Keratinocyte (primary cell): Measurements from ENCODE around the gene CIRBP. TPM values are rescaled to one million over a fixed set of nuclear protein-coding genes. Genes with fewer than 3 reads are reported as not detected.

Experiments used
- DNase-seq: peaks from one replicate; pipeline ENCODE4 v3.0.0-alpha.2; 2011; ENCODE audit warnings: low read depth, missing footprints, low spot score
- FAIRE-seq: peaks from 2 replicates; lab custom pipeline; 2011; peaks lifted over from hg19 to GRCh38; lab: Jason Lieb, UNC
- H2AFZ ChIP-seq: 2 replicates; pipeline ENCODE4 v1.6.0; 2012; ENCODE audit warnings: low read length, control low read depth, inconsistent platforms; ENCODE audit not compliant: control insufficient read depth
- H3K27ac ChIP-seq: 2 replicates; pipeline ENCODE4 v1.5.1; 2011; ENCODE audit warnings: low read length; ENCODE audit not compliant: control insufficient read depth, insufficient read depth
- H3K27me3 ChIP-seq: 3 replicates; pipeline ENCODE4 v1.6.0; 2011; ENCODE audit warnings: low read length; ENCODE audit not compliant: control insufficient read depth, insufficient read depth; ENCODE audit errors: extremely low read depth
- H3K36me3 ChIP-seq, 2 experiments: 2 replicates in 1 of 2; 3 replicates in 1 of 2; pipeline ENCODE4 v1.5.1; 2011; ENCODE audit warnings: low read length in 2 of 2, mild to moderate bottlenecking in 1 of 2; ENCODE audit not compliant: control insufficient read depth in 2 of 2, insufficient read depth in 2 of 2; ENCODE audit errors: extremely low read depth in 1 of 2
- H3K4me1 ChIP-seq: 3 replicates; pipeline ENCODE4 v1.5.1; 2011; ENCODE audit warnings: low read length; ENCODE audit not compliant: control insufficient read depth, insufficient read depth; ENCODE audit errors: extremely low read depth
- H3K4me2 ChIP-seq: 3 replicates; pipeline ENCODE4 v1.6.0; 2011; ENCODE audit warnings: low read depth, low read length; ENCODE audit not compliant: control insufficient read depth, insufficient read depth; ENCODE audit errors: extremely low read depth
- H3K4me3 ChIP-seq, 3 experiments: fragments of 200-600 bp in 1 of 3; sonication (generic) in 1 of 3; 2 replicates in 2 of 3; 3 replicates in 1 of 3; pipeline ENCODE4 v1.5.1; 2011 to 2016; ENCODE audit warnings: low read length in 3 of 3, mild to moderate bottlenecking in 3 of 3, control low read depth in 2 of 3, inconsistent platforms in 1 of 3, low read depth in 1 of 3, mixed read lengths in 1 of 3, mixed run types in 1 of 3, moderate library complexity in 1 of 3; ENCODE audit not compliant: control insufficient read depth in 2 of 3, insufficient read depth in 2 of 3; ENCODE audit errors: extremely low read depth in 1 of 3
- H3K79me2 ChIP-seq: 2 replicates; pipeline ENCODE4 v1.6.0; 2012; ENCODE audit warnings: low read length; ENCODE audit not compliant: control insufficient read depth, insufficient read depth
- H3K9ac ChIP-seq: 3 replicates; pipeline ENCODE4 v1.6.0; 2011; ENCODE audit warnings: low read length; ENCODE audit not compliant: control insufficient read depth, insufficient read depth; ENCODE audit errors: extremely low read depth
- H3K9me1 ChIP-seq: 3 replicates; pipeline ENCODE4 v1.6.0; 2011; ENCODE audit warnings: low read length; ENCODE audit not compliant: control insufficient read depth, insufficient read depth; ENCODE audit errors: extremely low read depth
- H3K9me3 ChIP-seq: 2 replicates; pipeline ENCODE4 v1.5.1; 2012; ENCODE audit warnings: low read depth, low read length; ENCODE audit not compliant: control insufficient read depth
- H4K20me1 ChIP-seq: 3 replicates; pipeline ENCODE4 v1.6.0; 2011; ENCODE audit warnings: low read length; ENCODE audit not compliant: control insufficient read depth, insufficient read depth; ENCODE audit errors: extremely low read depth
- CTCF ChIP-seq, 3 experiments: IDR thresholded peaks in 1 of 3; conservative IDR thresholded peaks in 1 of 3; optimal IDR thresholded peaks in 1 of 3; 2 replicates in 2 of 3; 3 replicates in 1 of 3; pipeline versions ENCODE3 to v1.5.1; 2011; ENCODE audit warnings: low read length in 3 of 3, mild to moderate bottlenecking in 3 of 3, moderate library complexity in 2 of 3, control low read depth in 1 of 3, inconsistent platforms in 1 of 3; ENCODE audit not compliant: insufficient read depth in 2 of 3; ENCODE audit errors: extremely low read depth in 1 of 3
- EZH2 ChIP-seq: IDR thresholded peaks from one replicate; pipeline ENCODE4 v1.6.1; 2012; ENCODE audit warnings: inconsistent platforms, mild to moderate bottlenecking, low read length, moderate library complexity
- dilution Hi-C: fragments of 300-500 bp; cut with MboI; formaldehyde crosslinking; loops from one replicate; pipeline ENCODE4 v1.7.0; 2020; ENCODE audit warnings: low sequenced_read_pairs; ENCODE audit not compliant: extremely low pct_ligation_motif_present
- polyA plus RNA-seq, 5 experiments: library from polyadenylated mRNA; depleted of rRNA in 3 of 5; stranded (reverse) in 3 of 5; stranded (forward) in 1 of 5; unstranded in 1 of 5; fragments of >200 nt; gene quantifications; 1 replicate in 1 of 5; 2 replicates in 3 of 5; 3 replicates in 1 of 5; pipeline versions ENCODE4 v1.2.1 to v1.2.3, GENCODE V29; 2011 to 2012; ENCODE audit warnings: missing spikeins in 2 of 5, low read depth in 1 of 5, low replicate concordance in 1 of 5

Gene CIRBP
- polyA plus RNA-seq, 1 donor (not counting 4 experiments of a cell fraction or from before 2014, with no cell fraction given): 113 TPM

- Histone ChIP-seq H3K9me3 (no peaks in the 10 kb centered on the region), H3K79me2 (no peaks in the 10 kb centered on the region), H3K4me1 (peaks cover 18% of the 10 kb centered on the region), H3K27ac (no peak overlapping the region), H2AFZ (no peak overlapping the region), H3K4me3 (no peak overlapping the region), H3K4me2 (no peak overlapping the region), H3K27me3 (peaks cover 34% of the 10 kb centered on the region), H3K36me3 (no peaks in the 10 kb centered on the region), H4K20me1 (no peaks in the 10 kb centered on the region), H3K9me1 (no peaks in the 10 kb centered on the region), H3K9ac (no peak overlapping the region)
- TF ChIP-seq EZH2 (no peak), CTCF (optimal IDR thresholded peaks at IDR 0.05 in 1 of 3, IDR thresholded peaks at IDR 0.05 in 1 of 3, conservative IDR thresholded peaks at IDR 0.05 in 1 of 3; ENCODE audit: extremely low read depth in 1 of 3, insufficient read depth in 2 of 3, low read length in 3 of 3) (no peak)
- FAIRE-seq (no peak), DNase-seq (no peak)
- dilution Hi-C loops: no loop called here
These were observed 47.3 kb downstream of the CIRBP start for GRCh38 chr19:1316466-1316865.

- no peak overlapping the region for H3K9ac ChIP-seq
- H3K4me2 ChIP-seq: no peak overlapping the region
- H3K36me3 ChIP-seq: no peaks in the 10 kb centered on the region
- peaks cover 18% of the 10 kb centered on the region for H3K4me1 ChIP-seq
- no peak for TF ChIP-seq EZH2
- TF ChIP-seq CTCF (optimal IDR thresholded peaks at IDR 0.05 in 1 of 3, IDR thresholded peaks at IDR 0.05 in 1 of 3, conservative IDR thresholded peaks at IDR 0.05 in 1 of 3; ENCODE audit: extremely low read depth in 1 of 3, insufficient read depth in 2 of 3, low read length in 3 of 3): no peak
- dilution Hi-C loops: no loop called here
- H3K27me3 ChIP-seq: peaks cover 34% of the 10 kb centered on the region
- no peaks in the 10 kb centered on the region for H3K9me1 ChIP-seq
- H3K27ac ChIP-seq: no peak overlapping the region
- H3K4me3 ChIP-seq: no peak overlapping the region
- no peaks in the 10 kb centered on the region for H4K20me1 ChIP-seq
- H3K79me2 ChIP-seq: no peaks in the 10 kb centered on the region
- no peak overlapping the region for H2AFZ ChIP-seq
- FAIRE-seq: no peak
- DNase-seq: no peak
- no peaks in the 10 kb centered on the region for H3K9me3 ChIP-seq
These were observed 48.3 kb downstream of the CIRBP start for GRCh38 chr19:1317274-1318003.
